WTC11 (cell line): Measurements from ENCODE around the gene LRRN4CL. TPM values are rescaled to one million over a fixed set of nuclear protein-coding genes. Genes with fewer than 3 reads are reported as not detected.

Source experiments
- ATF1 ChIP-seq: sonication (generic); formaldehyde crosslinking; IDR thresholded peaks from 2 replicates; pipeline ENCODE4 v1.8.1; 2023; ENCODE audit warnings: mild to moderate bottlenecking, moderate library complexity, missing genetic modification reagents
- CBFB ChIP-seq: sonication (generic); formaldehyde crosslinking; IDR thresholded peaks from 2 replicates; pipeline ENCODE4 v1.8.1; 2022; ENCODE audit warnings: mild to moderate bottlenecking, low read depth, missing genetic modification reagents
- ELF4 ChIP-seq: sonication (generic); formaldehyde crosslinking; IDR thresholded peaks from 2 replicates; pipeline ENCODE4 v1.8.1; 2022; ENCODE audit warnings: low read depth, mild to moderate bottlenecking, moderate library complexity, missing genetic modification reagents
- ESRRA ChIP-seq: sonication (generic); formaldehyde crosslinking; IDR thresholded peaks from 2 replicates; pipeline ENCODE4 v1.8.1; 2022; ENCODE audit warnings: mild to moderate bottlenecking, missing genetic modification reagents, borderline replicate concordance
- MYBL2 ChIP-seq: sonication (generic); formaldehyde crosslinking; IDR thresholded peaks from 2 replicates; pipeline ENCODE4 v1.8.1; 2023; ENCODE audit warnings: mild to moderate bottlenecking, moderate library complexity, missing genetic modification reagents
- NR1H2 ChIP-seq: sonication (generic); formaldehyde crosslinking; IDR thresholded peaks from 2 replicates; pipeline ENCODE4 v1.9.0; 2021; ENCODE audit warnings: mild to moderate bottlenecking, moderate library complexity, missing genetic modification reagents
- RELA ChIP-seq: sonication (generic); formaldehyde crosslinking; IDR thresholded peaks from 2 replicates; pipeline ENCODE4 v1.8.1; 2022; ENCODE audit warnings: missing genetic modification reagents, mild to moderate bottlenecking, borderline replicate concordance
- TEAD1 ChIP-seq: sonication (generic); formaldehyde crosslinking; IDR thresholded peaks from 2 replicates; pipeline ENCODE4 v1.8.0; 2022; ENCODE audit warnings: mild to moderate bottlenecking, missing genetic modification reagents
- TEAD4 ChIP-seq: sonication (generic); formaldehyde crosslinking; IDR thresholded peaks from 2 replicates; pipeline ENCODE4 v1.8.0; 2022; ENCODE audit warnings: mild to moderate bottlenecking, missing genetic modification reagents
- ZBTB21 ChIP-seq: sonication (generic); formaldehyde crosslinking; IDR thresholded peaks from 2 replicates; pipeline ENCODE4 v1.8.1; 2023; ENCODE audit warnings: mild to moderate bottlenecking, missing genetic modification reagents, borderline replicate concordance
- ZNF232 ChIP-seq: sonication (generic); formaldehyde crosslinking; IDR thresholded peaks from 2 replicates; pipeline ENCODE4 v1.8.0; 2022; ENCODE audit warnings: mild to moderate bottlenecking, missing genetic modification reagents
- total RNA-seq: library from RNA; stranded (reverse); gene quantifications from 3 replicates; pipeline ENCODE4 v1.2.3, GENCODE V29; 2021
- TF ChIP-seq, protein P1 (sequence below): sonication (generic); formaldehyde crosslinking; IDR thresholded peaks from 2 replicates; pipeline ENCODE4 v1.8.1; 2023; ENCODE audit warnings: mild to moderate bottlenecking, missing genetic modification reagents, borderline replicate concordance
- TF ChIP-seq, protein P2 (sequence below): fragments of 250-450 bp; sonication (Bioruptor Pico); conservative IDR thresholded peaks from 2 replicates; pipeline ENCODE4 v1.9.0; 2021; ENCODE audit warnings: mild to moderate bottlenecking
- TF ChIP-seq, protein P3 (sequence below): sonication (generic); formaldehyde crosslinking; IDR thresholded peaks from 2 replicates; pipeline ENCODE4 v1.8.0; 2022; ENCODE audit warnings: mild to moderate bottlenecking, missing genetic modification reagents
- TF ChIP-seq, protein P4 (sequence below): fragments of 250-450 bp; sonication (Bioruptor Pico); IDR thresholded peaks from 2 replicates; pipeline ENCODE4 v2.1.2; 2022; ENCODE audit warnings: mild to moderate bottlenecking, moderate library complexity
- TF ChIP-seq, protein P5 (sequence below): fragments of 250-450 bp; sonication (Bioruptor Pico); IDR thresholded peaks from 2 replicates; pipeline ENCODE4 v1.9.0; 2021; ENCODE audit warnings: mild to moderate bottlenecking
- TF ChIP-seq, protein P6 (sequence below): sonication (generic); formaldehyde crosslinking; IDR thresholded peaks from 2 replicates; pipeline ENCODE4 v1.8.1; 2022; ENCODE audit warnings: low read depth, mild to moderate bottlenecking, moderate library complexity, missing genetic modification reagents, borderline replicate concordance
- TF ChIP-seq, protein P7 (sequence below): sonication (generic); formaldehyde crosslinking; IDR thresholded peaks from 2 replicates; pipeline ENCODE4 v1.8.1; 2022; ENCODE audit warnings: missing genetic modification reagents, borderline replicate concordance
- TF ChIP-seq, protein P8 (sequence below): sonication (generic); formaldehyde crosslinking; IDR thresholded peaks from 2 replicates; pipeline ENCODE4 v1.8.0; 2022; ENCODE audit warnings: mild to moderate bottlenecking, missing genetic modification reagents
- TF ChIP-seq, protein P9 (sequence below): sonication (generic); formaldehyde crosslinking; IDR thresholded peaks from 2 replicates; pipeline ENCODE4 v1.8.0; 2023; ENCODE audit warnings: missing genetic modification reagents

LRRN4CL gene
- total RNA-seq, 1 experiment from 2014 or later, result 0.39 TPM

DNA sequence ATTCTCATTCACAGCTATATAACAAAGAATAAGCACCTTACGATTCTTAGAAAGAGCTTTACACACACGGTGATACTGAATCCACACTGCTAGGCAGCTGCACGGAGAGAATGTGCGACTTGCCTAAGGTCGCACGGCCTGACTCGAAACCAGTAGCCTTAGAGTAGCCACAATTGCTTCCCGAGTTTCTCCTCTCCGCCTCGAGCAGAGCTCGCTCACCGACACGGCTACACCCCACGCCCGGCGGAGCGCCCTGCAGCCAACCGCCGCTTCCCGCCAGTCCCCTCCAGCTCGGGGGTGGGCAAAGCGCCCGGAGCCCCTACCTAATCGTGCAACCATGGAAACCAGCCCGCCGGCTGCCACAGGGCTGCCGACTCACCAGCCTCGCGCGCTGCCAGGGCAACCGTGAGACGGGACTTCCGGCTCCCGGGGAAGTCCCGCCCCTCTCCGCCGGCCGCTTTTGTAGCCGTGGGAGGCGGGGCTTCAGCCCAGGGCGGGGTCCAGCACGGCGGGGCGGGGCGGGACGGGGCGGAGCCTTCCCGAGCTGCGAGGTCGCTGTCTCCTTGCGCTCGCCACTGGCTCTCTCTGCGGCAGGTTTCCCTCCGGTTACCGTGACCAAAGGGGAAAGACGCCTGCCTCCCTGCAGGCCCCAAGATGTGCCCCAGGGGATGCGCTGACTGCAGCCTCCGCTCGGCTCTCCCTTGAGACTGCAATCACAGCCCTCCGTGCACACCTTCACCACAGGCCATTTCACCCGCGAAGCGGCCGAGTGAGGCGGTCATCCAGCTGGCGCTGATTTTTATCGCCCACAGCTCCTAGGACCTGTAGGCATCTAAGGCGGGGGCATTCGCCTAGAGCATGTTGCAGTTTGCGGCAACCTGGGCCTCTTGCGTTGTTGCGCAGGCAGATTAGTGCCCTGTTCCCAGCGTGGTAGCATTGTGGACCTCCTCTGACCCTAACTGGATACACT lies 16.8 kb upstream of the LRRN4CL start (continued):
- TF ChIP-seq, protein P1, sequence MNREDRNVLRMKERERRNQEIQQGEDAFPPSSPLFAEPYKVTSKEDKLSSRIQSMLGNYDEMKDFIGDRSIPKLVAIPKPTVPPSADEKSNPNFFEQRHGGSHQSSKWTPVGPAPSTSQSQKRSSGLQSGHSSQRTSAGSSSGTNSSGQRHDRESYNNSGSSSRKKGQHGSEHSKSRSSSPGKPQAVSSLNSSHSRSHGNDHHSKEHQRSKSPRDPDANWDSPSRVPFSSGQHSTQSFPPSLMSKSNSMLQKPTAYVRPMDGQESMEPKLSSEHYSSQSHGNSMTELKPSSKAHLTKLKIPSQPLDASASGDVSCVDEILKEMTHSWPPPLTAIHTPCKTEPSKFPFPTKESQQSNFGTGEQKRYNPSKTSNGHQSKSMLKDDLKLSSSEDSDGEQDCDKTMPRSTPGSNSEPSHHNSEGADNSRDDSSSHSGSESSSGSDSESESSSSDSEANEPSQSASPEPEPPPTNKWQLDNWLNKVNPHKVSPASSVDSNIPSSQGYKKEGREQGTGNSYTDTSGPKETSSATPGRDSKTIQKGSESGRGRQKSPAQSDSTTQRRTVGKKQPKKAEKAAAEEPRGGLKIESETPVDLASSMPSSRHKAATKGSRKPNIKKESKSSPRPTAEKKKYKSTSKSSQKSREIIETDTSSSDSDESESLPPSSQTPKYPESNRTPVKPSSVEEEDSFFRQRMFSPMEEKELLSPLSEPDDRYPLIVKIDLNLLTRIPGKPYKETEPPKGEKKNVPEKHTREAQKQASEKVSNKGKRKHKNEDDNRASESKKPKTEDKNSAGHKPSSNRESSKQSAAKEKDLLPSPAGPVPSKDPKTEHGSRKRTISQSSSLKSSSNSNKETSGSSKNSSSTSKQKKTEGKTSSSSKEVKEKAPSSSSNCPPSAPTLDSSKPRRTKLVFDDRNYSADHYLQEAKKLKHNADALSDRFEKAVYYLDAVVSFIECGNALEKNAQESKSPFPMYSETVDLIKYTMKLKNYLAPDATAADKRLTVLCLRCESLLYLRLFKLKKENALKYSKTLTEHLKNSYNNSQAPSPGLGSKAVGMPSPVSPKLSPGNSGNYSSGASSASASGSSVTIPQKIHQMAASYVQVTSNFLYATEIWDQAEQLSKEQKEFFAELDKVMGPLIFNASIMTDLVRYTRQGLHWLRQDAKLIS (CRISPR knock-in tag), result no peak
- TF ChIP-seq ELF4 (CRISPR knock-in tag) (no peak), TEAD4 (CRISPR knock-in tag) (no peak), RELA (CRISPR knock-in tag) (no peak), TEAD1 (no peak; the same call in 1 of the 2 replicates), CBFB (CRISPR knock-in tag) (no peak), ZNF232 (CRISPR knock-in tag) (no peak), ZBTB21 (CRISPR knock-in tag) (no peak), ATF1 (0 out of 2 replicates have a peak, but pooled peaks have one; percentile 34), ESRRA (no peak), NR1H2 (CRISPR knock-in tag) (no peak), MYBL2 (CRISPR knock-in tag) (no peak)
- TF ChIP-seq, protein P2, sequence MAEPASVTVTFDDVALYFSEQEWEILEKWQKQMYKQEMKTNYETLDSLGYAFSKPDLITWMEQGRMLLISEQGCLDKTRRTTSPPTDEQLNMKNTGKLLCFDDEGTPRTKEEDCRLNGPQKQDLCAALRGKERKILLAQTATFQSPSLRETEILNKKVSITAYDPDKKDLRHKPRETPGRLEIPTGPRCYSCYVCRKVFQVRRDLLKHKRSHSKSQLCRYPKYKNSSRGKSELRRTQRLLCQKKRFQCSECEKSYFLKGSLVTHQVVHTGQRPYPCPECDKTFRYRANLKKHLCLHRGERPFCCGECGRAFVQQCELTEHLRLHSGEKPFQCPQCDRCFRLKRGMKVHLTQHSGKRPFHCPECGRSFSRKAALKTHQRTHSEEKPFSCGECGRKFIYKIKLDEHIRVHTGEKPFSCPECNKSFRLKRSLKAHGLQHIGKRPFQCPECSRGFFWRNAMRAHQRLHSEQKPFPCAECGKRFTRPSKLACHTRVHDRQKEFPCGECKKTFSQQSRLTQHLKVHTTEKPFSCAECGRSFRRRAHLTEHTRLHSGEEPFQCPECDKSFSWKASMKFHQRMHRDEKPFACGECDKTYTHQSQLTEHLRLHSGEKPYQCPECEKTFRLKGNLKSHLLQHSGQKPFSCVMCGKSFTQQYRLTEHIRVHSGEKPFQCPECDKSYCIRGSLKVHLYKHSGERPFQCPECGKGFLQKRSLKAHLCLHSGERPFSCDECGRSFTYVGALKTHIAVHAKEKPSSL (CRISPR knock-in tag), result no peak
- TF ChIP-seq, protein P3, sequence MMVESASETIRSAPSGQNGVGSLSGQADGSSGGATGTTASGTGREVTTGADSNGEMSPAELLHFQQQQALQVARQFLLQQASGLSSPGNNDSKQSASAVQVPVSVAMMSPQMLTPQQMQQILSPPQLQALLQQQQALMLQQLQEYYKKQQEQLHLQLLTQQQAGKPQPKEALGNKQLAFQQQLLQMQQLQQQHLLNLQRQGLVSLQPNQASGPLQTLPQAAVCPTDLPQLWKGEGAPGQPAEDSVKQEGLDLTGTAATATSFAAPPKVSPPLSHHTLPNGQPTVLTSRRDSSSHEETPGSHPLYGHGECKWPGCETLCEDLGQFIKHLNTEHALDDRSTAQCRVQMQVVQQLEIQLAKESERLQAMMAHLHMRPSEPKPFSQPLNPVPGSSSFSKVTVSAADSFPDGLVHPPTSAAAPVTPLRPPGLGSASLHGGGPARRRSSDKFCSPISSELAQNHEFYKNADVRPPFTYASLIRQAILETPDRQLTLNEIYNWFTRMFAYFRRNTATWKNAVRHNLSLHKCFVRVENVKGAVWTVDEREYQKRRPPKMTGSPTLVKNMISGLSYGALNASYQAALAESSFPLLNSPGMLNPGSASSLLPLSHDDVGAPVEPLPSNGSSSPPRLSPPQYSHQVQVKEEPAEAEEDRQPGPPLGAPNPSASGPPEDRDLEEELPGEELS (CRISPR knock-in tag), result no peak
- TF ChIP-seq, protein P4, sequence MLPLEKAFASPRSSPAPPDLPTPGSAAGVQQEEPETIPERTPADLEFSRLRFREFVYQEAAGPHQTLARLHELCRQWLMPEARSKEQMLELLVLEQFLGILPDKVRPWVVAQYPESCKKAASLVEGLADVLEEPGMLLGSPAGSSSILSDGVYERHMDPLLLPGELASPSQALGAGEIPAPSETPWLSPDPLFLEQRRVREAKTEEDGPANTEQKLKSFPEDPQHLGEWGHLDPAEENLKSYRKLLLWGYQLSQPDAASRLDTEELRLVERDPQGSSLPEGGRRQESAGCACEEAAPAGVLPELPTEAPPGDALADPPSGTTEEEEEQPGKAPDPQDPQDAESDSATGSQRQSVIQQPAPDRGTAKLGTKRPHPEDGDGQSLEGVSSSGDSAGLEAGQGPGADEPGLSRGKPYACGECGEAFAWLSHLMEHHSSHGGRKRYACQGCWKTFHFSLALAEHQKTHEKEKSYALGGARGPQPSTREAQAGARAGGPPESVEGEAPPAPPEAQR, result no peak
- TF ChIP-seq, protein P5, sequence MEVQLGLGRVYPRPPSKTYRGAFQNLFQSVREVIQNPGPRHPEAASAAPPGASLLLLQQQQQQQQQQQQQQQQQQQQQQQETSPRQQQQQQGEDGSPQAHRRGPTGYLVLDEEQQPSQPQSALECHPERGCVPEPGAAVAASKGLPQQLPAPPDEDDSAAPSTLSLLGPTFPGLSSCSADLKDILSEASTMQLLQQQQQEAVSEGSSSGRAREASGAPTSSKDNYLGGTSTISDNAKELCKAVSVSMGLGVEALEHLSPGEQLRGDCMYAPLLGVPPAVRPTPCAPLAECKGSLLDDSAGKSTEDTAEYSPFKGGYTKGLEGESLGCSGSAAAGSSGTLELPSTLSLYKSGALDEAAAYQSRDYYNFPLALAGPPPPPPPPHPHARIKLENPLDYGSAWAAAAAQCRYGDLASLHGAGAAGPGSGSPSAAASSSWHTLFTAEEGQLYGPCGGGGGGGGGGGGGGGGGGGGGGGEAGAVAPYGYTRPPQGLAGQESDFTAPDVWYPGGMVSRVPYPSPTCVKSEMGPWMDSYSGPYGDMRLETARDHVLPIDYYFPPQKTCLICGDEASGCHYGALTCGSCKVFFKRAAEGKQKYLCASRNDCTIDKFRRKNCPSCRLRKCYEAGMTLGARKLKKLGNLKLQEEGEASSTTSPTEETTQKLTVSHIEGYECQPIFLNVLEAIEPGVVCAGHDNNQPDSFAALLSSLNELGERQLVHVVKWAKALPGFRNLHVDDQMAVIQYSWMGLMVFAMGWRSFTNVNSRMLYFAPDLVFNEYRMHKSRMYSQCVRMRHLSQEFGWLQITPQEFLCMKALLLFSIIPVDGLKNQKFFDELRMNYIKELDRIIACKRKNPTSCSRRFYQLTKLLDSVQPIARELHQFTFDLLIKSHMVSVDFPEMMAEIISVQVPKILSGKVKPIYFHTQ (CRISPR knock-in tag), result no peak
- TF ChIP-seq, protein P6, sequence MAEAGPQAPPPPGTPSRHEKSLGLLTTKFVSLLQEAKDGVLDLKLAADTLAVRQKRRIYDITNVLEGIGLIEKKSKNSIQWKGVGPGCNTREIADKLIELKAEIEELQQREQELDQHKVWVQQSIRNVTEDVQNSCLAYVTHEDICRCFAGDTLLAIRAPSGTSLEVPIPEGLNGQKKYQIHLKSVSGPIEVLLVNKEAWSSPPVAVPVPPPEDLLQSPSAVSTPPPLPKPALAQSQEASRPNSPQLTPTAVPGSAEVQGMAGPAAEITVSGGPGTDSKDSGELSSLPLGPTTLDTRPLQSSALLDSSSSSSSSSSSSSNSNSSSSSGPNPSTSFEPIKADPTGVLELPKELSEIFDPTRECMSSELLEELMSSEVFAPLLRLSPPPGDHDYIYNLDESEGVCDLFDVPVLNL (CRISPR knock-in tag), result no peak
- TF ChIP-seq, protein P7, sequence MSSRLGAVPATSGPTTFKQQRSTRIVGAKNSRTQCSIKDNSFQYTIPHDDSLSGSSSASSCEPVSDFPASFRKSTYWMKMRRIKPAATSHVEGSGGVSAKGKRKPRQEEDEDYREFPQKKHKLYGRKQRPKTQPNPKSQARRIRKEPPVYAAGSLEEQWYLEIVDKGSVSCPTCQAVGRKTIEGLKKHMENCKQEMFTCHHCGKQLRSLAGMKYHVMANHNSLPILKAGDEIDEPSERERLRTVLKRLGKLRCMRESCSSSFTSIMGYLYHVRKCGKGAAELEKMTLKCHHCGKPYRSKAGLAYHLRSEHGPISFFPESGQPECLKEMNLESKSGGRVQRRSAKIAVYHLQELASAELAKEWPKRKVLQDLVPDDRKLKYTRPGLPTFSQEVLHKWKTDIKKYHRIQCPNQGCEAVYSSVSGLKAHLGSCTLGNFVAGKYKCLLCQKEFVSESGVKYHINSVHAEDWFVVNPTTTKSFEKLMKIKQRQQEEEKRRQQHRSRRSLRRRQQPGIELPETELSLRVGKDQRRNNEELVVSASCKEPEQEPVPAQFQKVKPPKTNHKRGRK (CRISPR knock-in tag), result no peak
- TF ChIP-seq, protein P8, sequence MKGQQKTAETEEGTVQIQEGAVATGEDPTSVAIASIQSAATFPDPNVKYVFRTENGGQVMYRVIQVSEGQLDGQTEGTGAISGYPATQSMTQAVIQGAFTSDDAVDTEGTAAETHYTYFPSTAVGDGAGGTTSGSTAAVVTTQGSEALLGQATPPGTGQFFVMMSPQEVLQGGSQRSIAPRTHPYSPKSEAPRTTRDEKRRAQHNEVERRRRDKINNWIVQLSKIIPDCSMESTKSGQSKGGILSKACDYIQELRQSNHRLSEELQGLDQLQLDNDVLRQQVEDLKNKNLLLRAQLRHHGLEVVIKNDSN (CRISPR knock-in tag), result no peak
- TF ChIP-seq, protein P9, sequence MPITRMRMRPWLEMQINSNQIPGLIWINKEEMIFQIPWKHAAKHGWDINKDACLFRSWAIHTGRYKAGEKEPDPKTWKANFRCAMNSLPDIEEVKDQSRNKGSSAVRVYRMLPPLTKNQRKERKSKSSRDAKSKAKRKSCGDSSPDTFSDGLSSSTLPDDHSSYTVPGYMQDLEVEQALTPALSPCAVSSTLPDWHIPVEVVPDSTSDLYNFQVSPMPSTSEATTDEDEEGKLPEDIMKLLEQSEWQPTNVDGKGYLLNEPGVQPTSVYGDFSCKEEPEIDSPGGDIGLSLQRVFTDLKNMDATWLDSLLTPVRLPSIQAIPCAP (CRISPR knock-in tag), result no peak
